Activated CD4-positive, alpha-beta memory T cell treated with anti-CD3 and anti-CD28 coated beads for 36 hours (primary cell): Measurements from ENCODE around the gene KIAA1671. TPM values are rescaled to one million over a fixed set of nuclear protein-coding genes. Genes with fewer than 3 reads are reported as not detected.
A peak's percentile ranks its signal among the peaks of the same experiment; 100 is the strongest.

Experiments
- CTCF ChIA-PET: fragments of 350-600 bp; sonication (Branson Sonifier 250); formaldehyde crosslinking; loops from one replicate; lab custom pipeline; 2021; ENCODE audit warnings: antibody characterized with exemption, inconsistent platforms; lab: Charles Lee
- POLR2A ChIA-PET: fragments of 350-600 bp; sonication (Branson Sonifier 250); formaldehyde crosslinking; loops from one replicate; lab custom pipeline; 2021; ENCODE audit warnings: antibody characterized with exemption; lab: Charles Lee
- DNase-seq: peaks from one replicate; pipeline ENCODE4 v3.0.0-alpha.2; 2020
- H3K27ac Mint-ChIP-seq: one replicate; pipeline ENCODE4 v1.8.0; 2021; ENCODE audit warnings: mixed read lengths
- H3K27me3 Mint-ChIP-seq: one replicate; pipeline ENCODE4 v1.8.0; 2021; ENCODE audit warnings: mixed read lengths
- H3K36me3 Mint-ChIP-seq: one replicate; pipeline ENCODE4 v1.8.0; 2021; ENCODE audit warnings: mixed read lengths
- H3K4me1 Mint-ChIP-seq: one replicate; pipeline ENCODE4 v1.8.0; 2021; ENCODE audit warnings: low read depth, mixed read lengths
- H3K4me3 Mint-ChIP-seq: one replicate; pipeline ENCODE4 v1.8.0; 2021; ENCODE audit warnings: mild to moderate bottlenecking, mixed read lengths
- H3K9me3 Mint-ChIP-seq: one replicate; pipeline ENCODE4 v1.8.0; 2021; ENCODE audit warnings: mixed read lengths
- intact Hi-C: fragments of 100-400 bp; cut with micrococcal nuclease; formaldehyde crosslinking; loops from one replicate; pipeline ENCODE4 v1.15.1; 2023
- total RNA-seq, 2 experiments: library from RNA; stranded (reverse); gene quantifications; one replicate each; pipeline ENCODE4 v1.2.3, GENCODE V29; 2021

KIAA1671 gene
- total RNA-seq, 2 experiments from 2014 or later = 6.5 to 6.8 TPM

DNA sequence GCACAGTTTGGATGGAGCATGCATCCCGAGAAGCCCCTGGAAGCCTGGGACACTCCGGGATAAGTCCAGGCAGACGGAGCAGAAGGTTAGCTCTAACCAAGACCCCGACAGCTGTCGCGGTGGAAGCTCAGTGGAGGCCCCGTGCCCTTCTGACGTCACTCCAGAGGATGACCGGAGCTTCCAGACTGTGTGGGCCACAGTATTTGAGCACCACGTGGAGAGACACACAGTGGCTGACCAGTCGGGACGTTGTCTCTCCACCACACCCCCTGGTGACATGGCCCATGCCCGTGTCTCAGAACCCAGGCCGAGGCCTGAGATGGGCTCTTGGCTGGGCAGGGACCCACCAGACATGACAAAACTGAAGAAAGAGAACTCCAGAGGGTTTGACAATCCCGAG is 86.3 kb downstream of the KIAA1671 start:
- intact Hi-C loops = no loop called here
- no peak for DNase-seq
- no peaks in the 10 kb centered on the region for H3K9me3 Mint-ChIP-seq
- H3K4me1 Mint-ChIP-seq = no peaks in the 10 kb centered on the region
- ChIA-PET POLR2A (no interaction called here), CTCF (no interaction called here)
- H3K4me3 Mint-ChIP-seq = no peak overlapping the region
- peaks cover 5% of the 10 kb centered on the region for H3K27me3 Mint-ChIP-seq
- H3K27ac Mint-ChIP-seq = no peak overlapping the region
- no peaks in the 10 kb centered on the region for H3K36me3 Mint-ChIP-seq

- Mint-ChIP-seq H3K36me3 (no peaks in the 10 kb centered on the region), H3K27me3 (peaks cover 5% of the 10 kb centered on the region), H3K4me1 (no peaks in the 10 kb centered on the region), H3K27ac (no peak overlapping the region), H3K4me3 (no peak overlapping the region), H3K9me3 (no peaks in the 10 kb centered on the region)
- intact Hi-C loops = no loop called here
- ChIA-PET POLR2A (no interaction called here), CTCF (interaction anchor here (0.7 kb wide), 1 partner anchor 10 kb away, joined by 3 read pairs; no protein-coding TSS in a partner anchor)
- no peak for DNase-seq
Observed at GRCh38 chr22:25039255-25039654, 86.7 kb downstream of the KIAA1671 start.

GRCh38 chr22:25039754-25040153 is 87.2 kb downstream of the KIAA1671 start:
- Mint-ChIP-seq H3K9me3 (no peaks in the 10 kb centered on the region), H3K27me3 (peaks cover 5% of the 10 kb centered on the region), H3K27ac (no peak overlapping the region), H3K4me3 (no peak overlapping the region), H3K4me1 (no peaks in the 10 kb centered on the region), H3K36me3 (no peaks in the 10 kb centered on the region)
- no peak for DNase-seq
- intact Hi-C loops = no loop called here
- ChIA-PET CTCF (interaction anchor here (0.7 kb wide), 1 partner anchor 9 kb away, joined by 3 read pairs; no protein-coding TSS in a partner anchor), POLR2A (no interaction called here)

DNA sequence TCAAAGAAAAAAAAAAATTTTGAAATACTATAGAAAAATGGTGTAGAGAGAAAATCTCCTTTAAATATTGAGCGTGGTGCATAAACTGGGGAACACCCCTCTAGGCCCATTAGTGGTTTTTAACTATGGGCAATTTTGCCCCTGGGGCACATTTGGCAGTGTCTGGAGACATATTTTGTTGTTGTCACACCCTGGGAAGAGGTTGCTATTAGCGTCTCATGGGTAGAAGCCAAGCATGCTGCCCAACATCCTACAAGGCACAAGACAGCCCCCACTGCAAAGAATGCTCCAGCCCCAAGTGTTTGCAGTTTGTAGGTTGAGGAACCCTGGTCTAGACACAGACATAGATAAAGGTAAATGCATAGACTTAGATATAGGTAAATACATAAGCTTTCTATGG is 92.6 kb downstream of the KIAA1671 start:
- H3K36me3 Mint-ChIP-seq = no peaks in the 10 kb centered on the region
- CTCF ChIA-PET = no interaction called here
- POLR2A ChIA-PET = no interaction called here
- H3K4me3 Mint-ChIP-seq = no peak overlapping the region
- intact Hi-C loops = no loop called here
- H3K27me3 Mint-ChIP-seq = peaks cover 3% of the 10 kb centered on the region
- DNase-seq = no peak
- no peak overlapping the region for H3K27ac Mint-ChIP-seq
- no peaks in the 10 kb centered on the region for H3K4me1 Mint-ChIP-seq
- no peaks in the 10 kb centered on the region for H3K9me3 Mint-ChIP-seq

- CTCF ChIA-PET = interaction anchor here (0.7 to 11.4 kb wide), 21 partner anchors 9 to 278 kb away, joined by 3 to 210 read pairs (median 5); partner anchors contain the start of genes KIAA1671 and LHFPL7
- Mint-ChIP-seq H3K36me3 (peaks cover 10% of the 10 kb centered on the region), H3K27me3 (peaks cover 6% of the 10 kb centered on the region), H3K4me3 (no peak overlapping the region), H3K9me3 (peaks cover 14% of the 10 kb centered on the region), H3K27ac (no peak overlapping the region), H3K4me1 (peaks cover under 1% of the 10 kb centered on the region)
- POLR2A ChIA-PET = no interaction called here
- no peak for DNase-seq
- intact Hi-C loops = loop anchor here (1.0 to 2.0 kb wide), 2 partner anchors 96 to 109 kb away; partner anchors contain the start of gene KIAA1671
Observed at GRCh38 chr22:25048071-25048470, 95.6 kb downstream of the KIAA1671 start.

DNA sequence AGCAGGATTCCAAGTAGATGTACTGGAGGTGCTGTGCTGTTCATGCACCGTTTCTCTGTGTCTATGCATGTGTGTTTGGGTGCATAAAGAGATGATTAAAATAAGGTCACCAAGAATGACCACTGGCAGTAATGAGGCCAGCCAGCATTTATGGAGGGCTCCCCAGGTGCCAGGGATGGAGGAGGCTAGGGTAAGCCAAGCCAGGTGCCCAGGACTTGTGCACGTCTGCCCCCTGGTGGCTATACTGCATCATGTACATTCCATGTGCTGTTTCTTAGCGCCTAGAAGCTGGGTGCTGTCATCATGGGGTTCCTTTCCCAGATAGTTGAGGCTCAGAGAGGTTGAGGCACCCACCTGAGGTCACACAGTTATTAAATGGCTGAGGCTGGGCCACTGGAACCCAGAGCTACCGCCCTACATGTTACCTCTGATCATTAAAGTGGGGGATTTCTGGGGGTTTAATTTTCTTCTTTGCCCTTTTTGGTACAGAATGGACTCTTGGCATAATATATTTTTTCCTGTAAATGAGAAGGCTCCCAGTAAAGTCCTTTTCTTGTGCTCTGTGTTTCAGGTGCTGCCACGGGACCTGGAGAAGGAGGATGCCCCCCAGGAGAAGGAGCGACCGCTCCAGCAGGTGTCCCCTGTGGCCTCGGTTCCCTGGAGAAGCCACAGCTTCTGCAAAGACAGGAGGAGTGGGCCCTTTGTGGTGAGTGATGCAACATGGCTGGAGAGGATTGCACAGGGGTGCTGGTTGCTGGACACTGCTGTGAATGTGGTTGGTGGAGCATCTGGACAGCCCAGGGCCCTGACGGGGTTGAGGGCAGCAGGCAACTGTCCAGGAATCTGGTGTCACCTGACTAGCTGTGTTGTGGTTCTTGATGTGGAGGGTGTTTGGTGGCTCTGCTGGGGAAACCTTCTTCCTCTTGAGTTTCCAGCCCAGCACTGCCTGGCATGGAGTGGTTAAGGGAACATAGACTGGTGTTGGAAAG is 96.4 kb downstream of the KIAA1671 start:
- no peak overlapping the region for H3K4me3 Mint-ChIP-seq
- H3K27ac Mint-ChIP-seq = no peak overlapping the region
- CTCF ChIA-PET = interaction anchor here (0.6 to 11.4 kb wide), 33 partner anchors 8 to 312 kb away, joined by 3 to 210 read pairs (median 5); partner anchors contain the start of genes KIAA1671 and LHFPL7
- peaks cover 6% of the 10 kb centered on the region for H3K27me3 Mint-ChIP-seq
- H3K9me3 Mint-ChIP-seq = peaks cover 14% of the 10 kb centered on the region
- intact Hi-C loops = loop anchor here (1.0 to 2.0 kb wide), 2 partner anchors 97 to 110 kb away; partner anchors contain the start of gene KIAA1671
- POLR2A ChIA-PET = no interaction called here
- H3K36me3 Mint-ChIP-seq = peaks cover 10% of the 10 kb centered on the region
- DNase-seq = peak; percentile 80
- peaks cover 8% of the 10 kb centered on the region for H3K4me1 Mint-ChIP-seq

DNA sequence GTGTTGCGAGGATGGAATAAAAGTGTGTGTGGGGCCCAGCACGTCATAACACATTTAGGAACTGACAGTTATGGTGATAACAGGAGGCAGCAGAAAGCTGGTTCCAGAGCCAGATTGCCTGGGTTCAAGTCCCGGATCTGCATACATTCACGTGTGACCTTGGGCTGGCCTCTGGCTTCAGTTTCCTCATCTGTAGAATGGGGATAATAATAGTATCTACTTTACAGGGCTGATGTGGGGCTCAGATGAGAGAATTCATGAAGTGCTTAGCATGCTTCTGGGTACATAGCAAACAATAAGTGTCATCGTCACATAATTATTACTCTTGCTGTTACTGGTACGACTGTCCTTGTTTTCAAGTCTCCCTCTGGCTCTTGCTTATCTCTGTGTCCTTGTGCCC is 97.3 kb downstream of the KIAA1671 start:
- peaks cover 14% of the 10 kb centered on the region for H3K4me1 Mint-ChIP-seq
- peaks cover 14% of the 10 kb centered on the region for H3K9me3 Mint-ChIP-seq
- H3K27me3 Mint-ChIP-seq = peaks cover 6% of the 10 kb centered on the region
- intact Hi-C loops = loop anchor here (2.0 to 10.0 kb wide), 2 partner anchors 111 to 245 kb away; partner anchors contain the start of gene SGSM1
- DNase-seq = no peak
- H3K4me3 Mint-ChIP-seq = no peak overlapping the region
- H3K36me3 Mint-ChIP-seq = peaks cover 10% of the 10 kb centered on the region
- ChIA-PET POLR2A (no interaction called here), CTCF (interaction anchor here (0.9 to 11.4 kb wide), 18 partner anchors 7 to 313 kb away, joined by 3 to 210 read pairs (median 7); partner anchors contain the start of genes KIAA1671 and LHFPL7)
- H3K27ac Mint-ChIP-seq = no peak overlapping the region

GRCh38 chr22:25050566-25050965 is 98.0 kb downstream of the KIAA1671 start:
- H3K27me3 Mint-ChIP-seq = peaks cover 6% of the 10 kb centered on the region
- no peak for DNase-seq
- peaks cover 10% of the 10 kb centered on the region for H3K36me3 Mint-ChIP-seq
- no peak overlapping the region for H3K27ac Mint-ChIP-seq
- H3K9me3 Mint-ChIP-seq = peaks cover 14% of the 10 kb centered on the region
- peaks cover 19% of the 10 kb centered on the region for H3K4me1 Mint-ChIP-seq
- ChIA-PET CTCF (interaction anchor here (0.8 to 11.4 kb wide), 14 partner anchors 10 to 282 kb away, joined by 3 to 210 read pairs (median 6); partner anchors contain the start of genes KIAA1671 and LHFPL7), POLR2A (interaction anchor here (0.6 kb wide), 1 partner anchor 24 kb away, joined by 3 read pairs; no protein-coding TSS in a partner anchor)
- no peak overlapping the region for H3K4me3 Mint-ChIP-seq
- intact Hi-C loops = loop anchor here (10.0 kb wide), 1 partner anchor 246 kb away; the partner anchor contains the start of gene SGSM1

GRCh38 chr22:25051073-25051472 is 98.6 kb downstream of the KIAA1671 start:
- ChIA-PET POLR2A (no interaction called here), CTCF (interaction anchor here (0.7 to 11.4 kb wide), 13 partner anchors 9 to 283 kb away, joined by 3 to 210 read pairs (median 5); partner anchors contain the start of gene LHFPL7)
- peaks cover 19% of the 10 kb centered on the region for H3K4me1 Mint-ChIP-seq
- H3K9me3 Mint-ChIP-seq = peaks cover 14% of the 10 kb centered on the region
- DNase-seq = peak; percentile 31
- intact Hi-C loops = loop anchor here (10.0 kb wide), 1 partner anchor 246 kb away; the partner anchor contains the start of gene SGSM1
- H3K27me3 Mint-ChIP-seq = peaks cover 6% of the 10 kb centered on the region
- H3K36me3 Mint-ChIP-seq = peaks cover 10% of the 10 kb centered on the region
- H3K4me3 Mint-ChIP-seq = no peak overlapping the region
- no peak overlapping the region for H3K27ac Mint-ChIP-seq

DNA sequence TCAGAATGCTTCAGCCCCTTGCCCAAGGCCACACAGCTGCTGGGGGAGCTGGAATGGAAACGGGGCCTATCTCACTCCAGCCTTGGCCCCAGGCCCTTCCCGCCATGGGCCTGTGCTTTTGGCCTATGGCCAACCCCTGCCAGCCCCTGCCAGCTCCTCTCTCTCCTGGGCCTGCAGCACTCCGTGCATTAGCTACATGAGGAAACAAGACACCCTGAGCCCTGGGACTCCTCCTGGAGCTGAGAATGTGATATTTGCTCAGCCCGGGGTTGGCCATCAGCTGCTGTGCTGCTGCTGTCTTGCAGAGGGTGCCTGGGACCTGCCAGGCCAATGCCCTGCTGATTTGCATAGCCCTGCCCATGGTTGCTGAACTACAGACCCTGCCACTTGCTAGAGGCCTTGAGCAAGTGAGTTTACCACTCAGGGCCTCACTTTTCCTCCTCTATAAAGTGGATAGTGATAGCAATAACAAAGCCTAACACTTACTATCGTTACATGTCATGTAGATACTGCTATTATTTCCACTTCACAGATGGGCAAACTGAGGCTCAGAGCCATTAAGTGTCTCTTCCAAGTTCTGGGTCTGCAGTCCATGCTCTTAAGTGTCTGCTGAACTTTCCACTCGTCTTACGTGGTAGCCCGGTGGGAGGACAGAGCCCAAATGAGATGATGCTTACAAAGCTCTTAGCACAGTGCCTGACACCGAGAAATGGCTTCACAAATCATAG is 99.6 kb downstream of the KIAA1671 start:
- no peak for DNase-seq
- H3K27ac Mint-ChIP-seq = no peak overlapping the region
- peaks cover 23% of the 10 kb centered on the region for H3K4me1 Mint-ChIP-seq
- intact Hi-C loops = loop anchor here (10.0 kb wide), 1 partner anchor 247 kb away; the partner anchor contains the start of gene SGSM1
- peaks cover 6% of the 10 kb centered on the region for H3K27me3 Mint-ChIP-seq
- peaks cover 14% of the 10 kb centered on the region for H3K9me3 Mint-ChIP-seq
- H3K36me3 Mint-ChIP-seq = peaks cover 10% of the 10 kb centered on the region
- ChIA-PET POLR2A (no interaction called here), CTCF (interaction anchor here (1.6 to 11.4 kb wide), 6 partner anchors 8 to 150 kb away, joined by 5 to 210 read pairs (median 24); partner anchors contain the start of gene LHFPL7)
- H3K4me3 Mint-ChIP-seq = no peak overlapping the region
